Measurements from ENCODE around the gene LDLRAP1. TPM values are rescaled to one million over a fixed set of nuclear protein-coding genes. Genes with fewer than 3 reads are reported as not detected.
A peak's percentile ranks its signal among the peaks of the same experiment; 100 is the strongest.

The LDLRAP1 gene
- total RNA-seq, 1 donor from 2014 or later = 6.3 TPM

DNA sequence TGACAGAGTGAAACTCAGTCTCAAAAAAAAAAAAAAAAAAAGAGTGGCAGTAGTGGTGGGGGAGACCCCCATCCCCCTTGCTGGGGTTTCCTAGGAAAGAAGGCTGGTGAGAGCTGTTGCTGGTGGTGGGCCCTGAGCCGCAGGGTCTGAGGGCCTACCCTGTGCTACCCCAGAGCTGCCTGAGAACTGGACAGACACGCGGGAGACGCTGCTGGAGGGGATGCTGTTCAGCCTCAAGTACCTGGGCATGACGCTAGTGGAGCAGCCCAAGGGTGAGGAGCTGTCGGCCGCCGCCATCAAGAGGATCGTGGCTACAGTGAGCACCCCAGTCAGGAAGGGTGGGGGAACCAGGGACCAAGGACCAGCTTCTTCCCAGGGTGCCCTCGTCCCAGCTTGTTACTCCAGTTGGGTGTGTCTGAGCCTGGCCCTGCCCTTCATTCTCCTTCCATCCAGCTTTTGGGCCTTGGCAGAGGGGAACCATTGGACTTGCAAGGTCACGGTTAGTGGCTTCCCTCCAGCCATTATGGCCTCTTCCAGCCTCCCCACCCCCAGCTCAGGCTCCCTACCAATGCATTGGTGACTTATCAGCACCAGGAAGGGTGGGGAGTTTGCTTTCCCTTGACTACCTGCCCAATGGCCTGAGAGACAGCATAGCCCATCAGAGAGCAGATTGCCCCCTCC, 10.5 kb downstream of the LDLRAP1 start:
- DNase-seq (ENCODE audit: low spot score) = no peak
- no peak overlapping the region for H3K4me3 Mint-ChIP-seq (ENCODE audit: low read depth)
- H3K36me3 Mint-ChIP-seq (ENCODE audit: low read depth) = peaks cover 8% of the 10 kb centered on the region
- H3K27me3 Mint-ChIP-seq (ENCODE audit: low read depth) = peaks cover 4% of the 10 kb centered on the region
- H3K27ac Mint-ChIP-seq = no peak overlapping the region
- H3K9me3 Mint-ChIP-seq = no peaks in the 10 kb centered on the region
- peaks cover 35% of the 10 kb centered on the region for H3K4me1 Mint-ChIP-seq (ENCODE audit: low read depth)
- intact Hi-C loops (cut with micrococcal nuclease) = no loop called here

DNA sequence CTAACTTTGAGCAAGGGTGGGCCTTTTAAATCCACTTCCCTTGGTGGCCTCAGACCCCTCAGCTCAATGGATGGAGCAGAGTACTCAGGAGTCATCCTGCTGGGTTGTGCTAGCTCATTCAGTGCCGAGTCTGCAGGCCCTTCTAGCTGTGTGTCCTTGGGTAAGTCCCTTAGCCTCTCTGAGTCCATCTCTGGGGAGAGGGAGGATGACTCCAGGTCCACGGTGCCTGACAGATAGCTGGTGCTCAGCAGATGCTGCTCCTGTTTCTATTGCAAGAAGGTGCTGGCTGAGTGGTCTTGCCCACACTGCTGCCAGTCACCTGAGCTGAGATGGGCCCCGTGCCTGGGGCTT, 11.0 kb downstream of the LDLRAP1 start:
- Mint-ChIP-seq H3K4me1 (ENCODE audit: low read depth) (peaks cover 30% of the 10 kb centered on the region), H3K27me3 (ENCODE audit: low read depth) (peaks cover 4% of the 10 kb centered on the region), H3K27ac (no peak overlapping the region), H3K36me3 (ENCODE audit: low read depth) (peaks cover 8% of the 10 kb centered on the region), H3K4me3 (ENCODE audit: low read depth) (no peak overlapping the region), H3K9me3 (no peaks in the 10 kb centered on the region)
- DNase-seq (ENCODE audit: low spot score) = no peak
- intact Hi-C loops (cut with micrococcal nuclease) = no loop called here

- Mint-ChIP-seq H3K27ac (no peak overlapping the region), H3K36me3 (ENCODE audit: low read depth) (peaks cover 8% of the 10 kb centered on the region), H3K27me3 (ENCODE audit: low read depth) (peaks cover 4% of the 10 kb centered on the region), H3K9me3 (no peaks in the 10 kb centered on the region), H3K4me1 (ENCODE audit: low read depth) (peaks cover 22% of the 10 kb centered on the region), H3K4me3 (ENCODE audit: low read depth) (no peak overlapping the region)
- intact Hi-C loops (cut with micrococcal nuclease) = no loop called here
- DNase-seq (ENCODE audit: low spot score) = no peak
These were observed 11.7 kb downstream of the LDLRAP1 start for GRCh38 chr1:25554886-25555752.

DNA sequence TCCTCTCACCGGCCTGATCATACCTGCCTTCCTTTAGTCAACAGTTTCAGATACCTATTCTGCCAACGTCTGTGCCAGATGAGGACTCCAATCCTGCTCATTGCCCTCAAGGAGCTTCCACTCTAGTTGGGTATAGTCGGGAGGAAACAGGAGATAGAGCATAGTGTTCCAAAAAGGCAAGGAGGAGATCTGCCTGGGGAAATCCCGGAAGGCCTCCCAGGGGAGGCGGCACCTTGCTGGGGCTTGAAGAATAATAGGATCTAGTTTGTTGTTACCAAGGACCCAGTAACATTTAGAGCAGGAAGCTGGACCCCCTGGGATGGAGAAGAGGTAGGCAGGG, 12.3 kb downstream of the LDLRAP1 start:
- no peak for DNase-seq (ENCODE audit: low spot score)
- Mint-ChIP-seq H3K27ac (no peak overlapping the region), H3K27me3 (ENCODE audit: low read depth) (peaks cover 3% of the 10 kb centered on the region), H3K4me1 (ENCODE audit: low read depth) (peaks cover 16% of the 10 kb centered on the region), H3K4me3 (ENCODE audit: low read depth) (no peak overlapping the region), H3K36me3 (ENCODE audit: low read depth) (peaks cover 5% of the 10 kb centered on the region), H3K9me3 (no peaks in the 10 kb centered on the region)
- intact Hi-C loops (cut with micrococcal nuclease) = no loop called here

DNA sequence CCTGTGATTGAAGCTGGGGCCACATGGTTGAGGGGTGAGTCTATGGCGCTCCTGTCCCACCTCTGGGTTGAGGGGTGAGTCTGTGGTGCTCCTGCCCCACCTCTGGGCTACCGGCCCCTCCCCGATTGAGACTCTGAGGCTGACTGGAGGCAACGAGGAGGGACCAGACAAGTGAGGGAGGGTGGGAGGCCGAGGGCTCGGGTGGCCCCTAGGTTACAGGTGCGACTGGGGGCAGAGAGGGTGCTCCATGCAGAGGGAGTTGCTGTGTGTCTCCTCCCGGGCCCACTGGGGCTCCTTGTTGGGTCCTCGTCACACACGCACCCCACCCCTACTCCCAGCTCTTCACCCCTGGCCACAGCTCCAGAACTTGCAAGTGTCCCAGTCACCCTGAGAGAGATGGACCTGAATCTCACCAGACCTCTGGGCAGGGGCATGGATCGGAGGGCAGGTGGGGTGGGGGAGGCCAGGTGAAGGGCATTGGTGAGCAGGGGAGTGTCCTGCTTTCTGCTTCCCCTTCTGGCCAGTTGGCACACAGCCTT, 12.8 kb downstream of the LDLRAP1 start:
- intact Hi-C loops (cut with micrococcal nuclease) = no loop called here
- no peaks in the 10 kb centered on the region for H3K9me3 Mint-ChIP-seq
- peaks cover 3% of the 10 kb centered on the region for H3K27me3 Mint-ChIP-seq (ENCODE audit: low read depth)
- H3K36me3 Mint-ChIP-seq (ENCODE audit: low read depth) = peaks cover 5% of the 10 kb centered on the region
- no peak overlapping the region for H3K27ac Mint-ChIP-seq
- no peak overlapping the region for H3K4me3 Mint-ChIP-seq (ENCODE audit: low read depth)
- no peak for DNase-seq (ENCODE audit: low spot score)
- H3K4me1 Mint-ChIP-seq (ENCODE audit: low read depth) = peaks cover 13% of the 10 kb centered on the region

- H3K36me3 Mint-ChIP-seq (ENCODE audit: low read depth) = peaks cover 11% of the 10 kb centered on the region
- no peak for DNase-seq (ENCODE audit: low spot score)
- no peaks in the 10 kb centered on the region for H3K9me3 Mint-ChIP-seq
- no peak overlapping the region for H3K27ac Mint-ChIP-seq
- peaks cover 19% of the 10 kb centered on the region for H3K4me1 Mint-ChIP-seq (ENCODE audit: low read depth)
- no peaks in the 10 kb centered on the region for H3K27me3 Mint-ChIP-seq (ENCODE audit: low read depth)
- no peak overlapping the region for H3K4me3 Mint-ChIP-seq (ENCODE audit: low read depth)
- intact Hi-C loops (cut with micrococcal nuclease) = no loop called here
These were observed 13.5 kb downstream of the LDLRAP1 start for GRCh38 chr1:25556791-25557476.

DNA sequence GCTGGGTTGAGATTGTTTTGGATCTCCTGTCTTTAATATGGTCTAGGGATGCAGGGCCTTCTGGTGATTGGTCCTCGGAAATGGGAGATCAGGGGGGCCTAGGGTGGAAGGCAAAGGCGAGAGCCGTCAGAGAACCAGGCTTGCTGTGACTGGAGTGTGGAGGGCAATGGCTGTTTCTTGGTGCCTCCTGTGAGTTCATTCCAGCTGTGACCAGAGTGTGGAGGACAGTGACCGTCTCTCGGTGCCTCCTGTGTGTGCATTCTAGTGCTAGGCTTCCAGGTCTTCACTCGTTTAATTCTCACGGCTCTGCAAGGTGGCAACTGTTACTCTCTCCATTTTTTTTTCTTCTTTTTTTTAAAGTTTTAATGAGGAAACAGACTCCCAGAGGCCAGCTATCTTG, 14.1 kb downstream of the LDLRAP1 start:
- no peak overlapping the region for H3K27ac Mint-ChIP-seq
- peaks cover 12% of the 10 kb centered on the region for H3K36me3 Mint-ChIP-seq (ENCODE audit: low read depth)
- H3K4me1 Mint-ChIP-seq (ENCODE audit: low read depth) = peaks cover 25% of the 10 kb centered on the region
- no peak for DNase-seq (ENCODE audit: low spot score)
- H3K4me3 Mint-ChIP-seq (ENCODE audit: low read depth) = no peak overlapping the region
- H3K9me3 Mint-ChIP-seq = no peaks in the 10 kb centered on the region
- intact Hi-C loops (cut with micrococcal nuclease) = no loop called here
- H3K27me3 Mint-ChIP-seq (ENCODE audit: low read depth) = no peaks in the 10 kb centered on the region

DNA sequence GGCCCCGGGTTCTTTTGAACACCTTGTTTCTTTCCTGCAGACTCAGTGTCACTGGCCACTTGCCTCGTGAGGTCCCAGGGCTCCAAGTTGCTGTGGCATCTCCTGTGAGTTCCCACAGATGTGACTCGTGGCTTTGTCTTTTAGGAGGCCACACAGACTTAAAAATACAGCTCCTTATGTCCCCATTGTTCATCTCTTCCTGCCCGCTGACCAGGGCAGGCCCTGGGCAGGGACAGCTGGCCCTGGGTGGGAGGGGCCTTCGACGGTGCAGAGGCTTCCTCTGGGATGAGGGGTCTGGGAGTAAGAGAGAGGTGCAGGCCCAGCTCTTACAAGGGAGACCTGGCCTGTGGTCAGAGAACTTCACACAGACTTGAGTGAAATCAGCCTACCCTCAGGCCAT, 15.6 kb downstream of the LDLRAP1 start:
- no peaks in the 10 kb centered on the region for H3K9me3 Mint-ChIP-seq
- no peak overlapping the region for H3K4me3 Mint-ChIP-seq (ENCODE audit: low read depth)
- no peaks in the 10 kb centered on the region for H3K27me3 Mint-ChIP-seq (ENCODE audit: low read depth)
- H3K27ac Mint-ChIP-seq = no peak overlapping the region
- H3K36me3 Mint-ChIP-seq (ENCODE audit: low read depth) = peaks cover 12% of the 10 kb centered on the region
- DNase-seq (ENCODE audit: low spot score) = no peak
- intact Hi-C loops (cut with micrococcal nuclease) = no loop called here
- H3K4me1 Mint-ChIP-seq (ENCODE audit: low read depth) = peaks cover 31% of the 10 kb centered on the region

DNA sequence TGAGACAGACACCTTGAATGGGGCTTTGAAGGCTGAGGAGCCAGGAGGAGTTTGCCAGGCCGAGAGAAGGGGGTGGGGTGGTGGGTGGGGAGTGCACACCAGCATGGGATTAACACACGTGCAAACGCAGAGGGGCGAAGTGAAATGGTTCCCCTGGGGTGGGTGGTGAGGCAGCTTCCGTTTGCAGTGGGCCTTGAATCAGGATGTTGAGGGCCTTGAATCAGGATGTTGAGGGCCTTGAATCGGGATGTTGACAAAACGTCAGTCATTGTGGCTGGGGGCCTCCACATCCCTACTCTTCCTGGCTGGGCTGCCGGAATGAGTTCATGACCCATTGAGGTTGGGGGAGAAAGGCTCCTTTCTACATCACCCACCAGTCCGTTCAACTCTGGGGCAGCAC, 16.6 kb downstream of the LDLRAP1 start:
- intact Hi-C loops (cut with micrococcal nuclease) = no loop called here
- H3K4me3 Mint-ChIP-seq (ENCODE audit: low read depth) = no peak overlapping the region

GRCh38 chr1:25560788-25561187, 17.4 kb downstream of the LDLRAP1 start:
- Mint-ChIP-seq H3K36me3 (ENCODE audit: low read depth) (peaks cover 9% of the 10 kb centered on the region), H3K4me3 (ENCODE audit: low read depth) (no peak overlapping the region), H3K27me3 (ENCODE audit: low read depth) (no peaks in the 10 kb centered on the region), H3K27ac (no peak overlapping the region), H3K4me1 (ENCODE audit: low read depth) (peaks cover 36% of the 10 kb centered on the region), H3K9me3 (no peaks in the 10 kb centered on the region)
- intact Hi-C loops (cut with micrococcal nuclease) = no loop called here
- DNase-seq (ENCODE audit: low spot score) = no peak

More for the DNA sequence above, 16.6 kb downstream of the LDLRAP1 start:
- Mint-ChIP-seq H3K4me1 (ENCODE audit: low read depth) (peaks cover 34% of the 10 kb centered on the region), H3K27me3 (ENCODE audit: low read depth) (no peaks in the 10 kb centered on the region), H3K9me3 (no peaks in the 10 kb centered on the region), H3K36me3 (ENCODE audit: low read depth) (peaks cover 12% of the 10 kb centered on the region), H3K27ac (no peak overlapping the region)
- DNase-seq (ENCODE audit: low spot score) = no peak

DNA sequence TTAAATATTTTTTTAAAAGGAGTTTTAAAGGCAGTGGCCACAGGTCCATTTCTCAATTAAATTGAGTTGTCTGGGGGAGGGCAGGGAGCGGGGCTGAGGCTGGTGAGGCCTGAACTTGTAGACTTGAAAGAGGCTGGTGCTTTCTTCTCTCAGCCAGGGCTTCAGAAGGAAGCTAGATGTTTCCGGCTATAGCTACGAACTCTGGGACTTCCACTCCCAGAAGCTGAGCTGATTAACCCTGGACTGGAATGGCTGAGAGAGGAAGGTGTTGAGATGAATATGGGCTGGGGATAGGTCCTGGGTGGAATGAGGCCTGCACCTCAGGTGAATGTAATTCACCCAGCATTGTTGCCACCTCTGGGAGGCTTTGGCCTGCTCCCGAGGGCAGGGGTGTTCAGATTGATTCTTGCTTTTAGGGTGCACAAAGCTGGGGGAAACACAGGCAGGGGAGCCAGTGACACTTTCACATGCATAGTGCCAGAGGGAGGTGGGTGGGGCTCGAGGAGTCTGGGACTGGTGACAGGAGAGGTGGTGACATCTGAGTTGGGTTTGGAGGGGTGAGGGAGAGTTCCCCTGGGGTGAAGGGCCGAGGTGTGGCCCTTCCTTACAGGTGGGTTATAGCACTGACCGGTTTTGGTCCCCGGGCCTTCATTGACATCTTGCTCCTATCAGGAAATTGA, 18.2 kb downstream of the LDLRAP1 start:
- Mint-ChIP-seq H3K4me1 (ENCODE audit: low read depth) (peaks cover 38% of the 10 kb centered on the region), H3K36me3 (ENCODE audit: low read depth) (peaks cover 10% of the 10 kb centered on the region), H3K27ac (peak overlapping the region; percentile 28), H3K9me3 (no peaks in the 10 kb centered on the region), H3K4me3 (ENCODE audit: low read depth) (peak overlapping the region; percentile 8), H3K27me3 (ENCODE audit: low read depth) (no peaks in the 10 kb centered on the region)
- DNase-seq (ENCODE audit: low spot score) = no peak
- intact Hi-C loops (cut with micrococcal nuclease) = no loop called here

DNA sequence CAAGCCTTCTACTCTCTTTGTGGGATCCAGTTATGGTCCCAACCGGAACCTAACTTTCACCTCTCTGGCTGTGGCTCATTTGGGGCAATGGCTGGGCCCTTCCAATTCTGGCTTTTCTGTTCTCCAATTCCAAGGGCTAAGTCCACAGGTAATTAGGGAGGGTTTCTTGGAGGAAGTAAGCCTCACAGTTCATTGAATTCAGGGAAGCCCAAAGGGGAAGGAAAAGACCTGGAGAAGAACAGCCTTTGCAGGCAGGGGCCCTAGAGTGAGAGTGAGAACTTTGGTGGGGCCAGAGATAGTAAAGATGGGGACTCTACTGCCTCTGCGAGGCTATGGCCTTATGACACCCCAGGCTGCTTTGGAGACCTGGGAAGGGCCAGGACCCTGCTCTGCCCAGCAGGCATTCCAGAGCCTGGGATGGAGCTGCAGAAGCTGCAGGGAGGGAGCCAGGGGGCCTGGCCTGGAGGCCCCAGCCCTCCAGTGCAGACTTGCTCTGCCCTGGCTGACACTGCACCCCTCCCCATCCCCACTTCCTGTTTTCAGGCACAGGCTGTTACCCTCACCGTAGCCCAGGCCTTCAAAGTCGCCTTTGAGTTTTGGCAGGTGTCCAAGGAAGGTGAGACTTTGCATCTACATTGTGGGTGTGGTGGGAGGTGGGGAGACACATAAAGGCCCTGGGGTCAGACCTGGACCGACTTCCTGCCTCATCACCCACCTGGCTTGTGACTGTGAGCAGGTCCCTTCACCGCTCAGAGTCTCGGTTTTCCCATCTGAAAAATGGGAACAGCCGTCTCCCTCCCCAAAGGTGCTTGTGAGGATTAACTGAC, 18.9 kb downstream of the LDLRAP1 start:
- H3K4me3 Mint-ChIP-seq (ENCODE audit: low read depth) = no peak overlapping the region

More for the DNA sequence above, 18.9 kb downstream of the LDLRAP1 start:
- Mint-ChIP-seq H3K4me1 (ENCODE audit: low read depth) (peaks cover 33% of the 10 kb centered on the region), H3K27ac (peak overlapping the region; percentile 28), H3K27me3 (ENCODE audit: low read depth) (no peaks in the 10 kb centered on the region), H3K36me3 (ENCODE audit: low read depth) (peaks cover 10% of the 10 kb centered on the region), H3K9me3 (no peaks in the 10 kb centered on the region)
- intact Hi-C loops (cut with micrococcal nuclease) = no loop called here
- peak; percentile 44 for DNase-seq (ENCODE audit: low spot score)
